Astrocyte (in vitro differentiated cells and primary cell): ENCODE measurements around the gene RHEBL1.

Experiments used
- CTCF ChIP-seq: IDR thresholded peaks from 2 replicates; pipeline ENCODE4 v1.5.1; 2011; ENCODE audit warnings: low read depth, mild to moderate bottlenecking, inconsistent platforms, low read length, moderate library complexity; ENCODE audit not compliant: insufficient read depth
- EZH2 ChIP-seq: IDR thresholded peaks from 2 replicates; pipeline ENCODE4 v1.6.1; 2012; ENCODE audit warnings: mild to moderate bottlenecking, low read length, inconsistent platforms; ENCODE audit not compliant: insufficient read depth

GRCh38 chr12:49058366-49059044 lies 11.3 kb downstream of the RHEBL1 start:
- TF ChIP-seq CTCF: no peak
- no peak for TF ChIP-seq EZH2
